ENCODE results near the gene SPATA17.

Gene SPATA17

GRCh38 chr1:217857061-217857460 is 225.9 kb downstream of the SPATA17 start:
- no peak for DNase-seq

- no peak for DNase-seq
These were observed 230.5 kb downstream of the SPATA17 start for GRCh38 chr1:217861658-217862057.

GRCh38 chr1:217867446-217867995 is 236.4 kb downstream of the SPATA17 start:
- DNase-seq = no peak

GRCh38 chr1:217871955-217872354 is 240.8 kb downstream of the SPATA17 start:
- DNase-seq = no peak

- DNase-seq = no peak
These were observed 244.1 kb downstream of the SPATA17 start for GRCh38 chr1:217875229-217875628.

GRCh38 chr1:217876401-217876800 is 245.3 kb downstream of the SPATA17 start:
- no peak for DNase-seq

- no peak for DNase-seq
These were observed 245.8 kb downstream of the SPATA17 start for GRCh38 chr1:217876896-217877295.

- no peak for DNase-seq
These were observed 250.0 kb downstream of the SPATA17 start for GRCh38 chr1:217881131-217881543.

- DNase-seq = peak; percentile 43
These were observed 250.6 kb downstream of the SPATA17 start for GRCh38 chr1:217881607-217882332.

GRCh38 chr1:217885181-217885580 is 254.0 kb downstream of the SPATA17 start:
- DNase-seq = no peak

- no peak for DNase-seq
These were observed 257.2 kb downstream of the SPATA17 start for GRCh38 chr1:217888328-217888727.

GRCh38 chr1:217889401-217889800 is 258.3 kb downstream of the SPATA17 start:
- DNase-seq = no peak

GRCh38 chr1:217891966-217892365 is 260.8 kb downstream of the SPATA17 start:
- DNase-seq = no peak

GRCh38 chr1:217892750-217893149 is 261.6 kb downstream of the SPATA17 start:
- no peak for DNase-seq

GRCh38 chr1:217895841-217896240 is 264.7 kb downstream of the SPATA17 start:
- DNase-seq = no peak

GRCh38 chr1:217896490-217896889 is 265.3 kb downstream of the SPATA17 start:
- no peak for DNase-seq

- no peak for DNase-seq
These were observed 266.0 kb downstream of the SPATA17 start for GRCh38 chr1:217897100-217897499.

- no peak for DNase-seq
These were observed 268.5 kb downstream of the SPATA17 start for GRCh38 chr1:217899614-217900013.

- no peak for DNase-seq
These were observed 276.4 kb downstream of the SPATA17 start for GRCh38 chr1:217907504-217907903.

GRCh38 chr1:217910203-217910602 is 279.1 kb downstream of the SPATA17 start:
- DNase-seq = no peak

- DNase-seq = no peak
These were observed 279.7 kb downstream of the SPATA17 start for GRCh38 chr1:217910791-217911320.

- no peak for DNase-seq
These were observed 280.8 kb downstream of the SPATA17 start for GRCh38 chr1:217911908-217912307.

GRCh38 chr1:217917281-217917887 is 286.2 kb downstream of the SPATA17 start:
- no peak for DNase-seq
